Ectodermal cell (in vitro differentiated cells): ENCODE measurements around the gene AZIN2.
"Not testable (repeated sequence)": the region's sequence is repeated elsewhere in the genome, so short reads cannot be mapped to it uniquely, and the experiment has no call there.

ENCODE experiments used
- H3K27ac ChIP-seq: 2 replicates; pipeline ENCODE4 v1.7.0; 2013; ENCODE audit warnings: mild to moderate bottlenecking, low read depth, low read length; ENCODE audit not compliant: insufficient read depth, poor library complexity, severe bottlenecking
- H3K27me3 ChIP-seq: 2 replicates; pipeline ENCODE4 v1.7.0; 2013; ENCODE audit warnings: mild to moderate bottlenecking, low read length; ENCODE audit not compliant: insufficient read depth, control insufficient read depth, poor library complexity, severe bottlenecking
- H3K36me3 ChIP-seq: one replicate; pipeline ENCODE4 v1.7.0; 2013; ENCODE audit warnings: low read length; ENCODE audit not compliant: control insufficient read depth, insufficient read depth
- H3K4me1 ChIP-seq: one replicate; pipeline ENCODE4 v1.7.0; 2013; ENCODE audit warnings: low read length; ENCODE audit not compliant: control insufficient read depth, insufficient read depth
- H3K4me3 ChIP-seq: 2 replicates; pipeline ENCODE4 v1.7.0; 2013; ENCODE audit warnings: low read depth, low read length, control low read depth; ENCODE audit not compliant: insufficient read depth
- H3K9me3 ChIP-seq: 2 replicates; pipeline ENCODE4 v1.7.0; 2013; ENCODE audit warnings: mild to moderate bottlenecking, low read length, moderate library complexity; ENCODE audit not compliant: control insufficient read depth
- whole genome bisulfite sequencing, 2 experiments: methylation state at CpG; one replicate each; pipeline ENCODE4 v1.1.7; 2013; ENCODE audit warnings: missing lambda C conversion rate in 2 of 2; 5-methylcytosine and 5-hydroxymethylcytosine counted together

The AZIN2 gene

DNA sequence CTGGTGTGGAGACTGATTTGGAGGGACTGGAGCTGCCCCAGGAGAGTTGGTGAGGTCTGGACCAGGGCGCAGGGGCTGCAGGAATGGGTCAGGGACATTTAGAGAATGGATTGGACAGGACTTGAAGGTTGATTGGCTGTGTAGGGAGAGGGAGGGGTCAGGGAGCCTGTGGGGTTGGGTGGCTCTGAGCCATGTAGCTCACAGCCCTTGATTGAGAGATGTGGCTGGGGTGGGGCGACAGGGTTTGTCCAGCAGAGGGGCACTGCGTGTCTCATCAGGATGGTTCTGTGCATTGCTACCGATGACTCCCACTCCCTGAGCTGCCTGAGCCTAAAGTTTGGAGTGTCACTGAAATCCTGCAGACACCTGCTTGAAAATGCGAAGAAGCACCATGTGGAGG, 12.1 kb downstream of the AZIN2 start:
- 88 to 91% methylated on average over 4 to 5 of the region's 5 CpGs for WGBS, 2 experiments
- H3K36me3 ChIP-seq = no peaks in the 10 kb centered on the region
- H3K27me3 ChIP-seq = no peaks in the 10 kb centered on the region
- no peaks in the 10 kb centered on the region for H3K4me1 ChIP-seq
- H3K4me3 ChIP-seq = no peak overlapping the region
- H3K27ac ChIP-seq = no peak overlapping the region
- H3K9me3 ChIP-seq = no peaks in the 10 kb centered on the region

DNA sequence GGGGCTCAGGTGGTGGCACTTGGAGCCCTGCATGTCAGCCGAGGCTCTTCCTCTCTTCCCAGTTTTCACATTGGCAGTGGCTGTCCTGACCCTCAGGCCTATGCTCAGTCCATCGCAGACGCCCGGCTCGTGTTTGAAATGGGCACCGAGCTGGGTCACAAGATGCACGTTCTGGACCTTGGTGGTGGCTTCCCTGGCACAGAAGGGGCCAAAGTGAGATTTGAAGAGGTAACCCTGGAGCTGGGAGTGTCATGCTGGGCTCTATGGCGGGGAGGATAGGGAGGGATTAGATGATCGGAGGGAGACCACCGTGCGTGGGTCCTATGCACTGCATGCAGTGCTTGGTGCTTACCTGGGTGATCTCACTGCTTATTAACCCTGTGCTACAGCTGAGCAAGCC, 13.5 kb downstream of the AZIN2 start:
- Histone ChIP-seq H3K4me1 (no peaks in the 10 kb centered on the region), H3K27ac (no peak overlapping the region), H3K36me3 (no peaks in the 10 kb centered on the region), H3K4me3 (no peak overlapping the region), H3K27me3 (no peaks in the 10 kb centered on the region), H3K9me3 (no peaks in the 10 kb centered on the region)
- WGBS, 2 experiments = 91 to 94% methylated on average over 11 of the region's 11 CpGs

- Histone ChIP-seq H3K4me1 (no peaks in the 10 kb centered on the region), H3K9me3 (no peaks in the 10 kb centered on the region), H3K27me3 (no peaks in the 10 kb centered on the region), H3K4me3 (no peak overlapping the region), H3K27ac (no peak overlapping the region), H3K36me3 (no peaks in the 10 kb centered on the region)
- 19 to 20% methylated on average over 8 of the region's 10 CpGs for WGBS, 2 experiments
Observed at GRCh38 chr1:33094971-33095604, 14.1 kb downstream of the AZIN2 start.

DNA sequence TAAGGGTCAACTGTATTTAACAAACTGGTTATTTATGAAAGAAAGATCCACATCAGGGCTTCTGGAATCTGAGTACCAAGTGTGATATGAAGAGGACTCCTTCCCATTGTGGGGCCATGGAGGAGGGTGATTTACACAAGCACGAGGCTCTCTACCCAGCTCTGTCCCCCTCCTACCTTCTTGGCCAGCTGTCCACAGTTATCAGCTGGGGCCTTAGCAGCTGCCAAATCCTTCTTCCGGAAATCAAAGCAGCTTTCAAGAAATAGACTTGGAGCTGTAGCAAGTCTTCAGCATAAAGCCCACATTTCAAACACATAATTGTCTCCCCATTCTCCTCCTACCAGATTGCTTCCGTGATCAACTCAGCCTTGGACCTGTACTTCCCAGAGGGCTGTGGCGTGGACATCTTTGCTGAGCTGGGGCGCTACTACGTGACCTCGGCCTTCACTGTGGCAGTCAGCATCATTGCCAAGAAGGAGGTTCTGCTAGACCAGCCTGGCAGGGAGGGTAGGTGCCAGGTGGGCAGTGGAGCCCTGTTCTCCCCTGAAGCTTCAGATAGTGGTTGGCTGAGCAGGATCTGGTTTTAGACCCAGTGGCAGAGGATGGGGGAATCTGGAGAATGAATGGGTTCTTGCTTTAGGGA, 15.5 kb downstream of the AZIN2 start:
- no peaks in the 10 kb centered on the region for H3K36me3 ChIP-seq
- no peaks in the 10 kb centered on the region for H3K4me1 ChIP-seq
- H3K27ac ChIP-seq = no peak overlapping the region
- no peaks in the 10 kb centered on the region for H3K27me3 ChIP-seq
- no peaks in the 10 kb centered on the region for H3K9me3 ChIP-seq
- no peak overlapping the region for H3K4me3 ChIP-seq
- WGBS, 2 experiments = 93 to 94% methylated on average over 7 of the region's 7 CpGs

GRCh38 chr1:33097137-33097611, 16.2 kb downstream of the AZIN2 start:
- 89 to 95% methylated on average over 3 of the region's 3 CpGs for WGBS, 2 experiments
- H3K27ac ChIP-seq = no peak overlapping the region
- no peaks in the 10 kb centered on the region for H3K4me1 ChIP-seq
- no peak overlapping the region for H3K4me3 ChIP-seq
- H3K27me3 ChIP-seq = no peaks in the 10 kb centered on the region
- H3K36me3 ChIP-seq = no peaks in the 10 kb centered on the region
- H3K9me3 ChIP-seq = no peaks in the 10 kb centered on the region

GRCh38 chr1:33097762-33098161, 16.8 kb downstream of the AZIN2 start:
- Histone ChIP-seq H3K27ac (no peak overlapping the region), H3K4me1 (no peaks in the 10 kb centered on the region), H3K36me3 (no peaks in the 10 kb centered on the region), H3K9me3 (no peaks in the 10 kb centered on the region), H3K27me3 (no peaks in the 10 kb centered on the region), H3K4me3 (no peak overlapping the region)
- WGBS, 2 experiments = 96 to 97% methylated on average over 4 of the region's 4 CpGs

GRCh38 chr1:33098371-33098770, 17.4 kb downstream of the AZIN2 start:
- H3K36me3 ChIP-seq = no peaks in the 10 kb centered on the region
- H3K4me1 ChIP-seq = no peaks in the 10 kb centered on the region
- no peaks in the 10 kb centered on the region for H3K27me3 ChIP-seq
- H3K4me3 ChIP-seq = no peak overlapping the region
- H3K27ac ChIP-seq = no peak overlapping the region
- H3K9me3 ChIP-seq = no peaks in the 10 kb centered on the region

- H3K27ac ChIP-seq = no peak overlapping the region
- 85 to 86% methylated on average over 12 to 13 of the region's 13 CpGs for WGBS, 2 experiments
- H3K4me1 ChIP-seq = no peaks in the 10 kb centered on the region
- H3K4me3 ChIP-seq = no peak overlapping the region
- H3K36me3 ChIP-seq = no peaks in the 10 kb centered on the region
- H3K9me3 ChIP-seq = no peaks in the 10 kb centered on the region
- no peaks in the 10 kb centered on the region for H3K27me3 ChIP-seq
Observed at GRCh38 chr1:33099290-33100118, 18.6 kb downstream of the AZIN2 start.

- H3K9me3 ChIP-seq, H3K27ac ChIP-seq, H3K27me3 ChIP-seq, H3K4me3 ChIP-seq, H3K4me1 ChIP-seq, H3K36me3 ChIP-seq: not testable (repeated sequence)
- 93 to 94% methylated on average over 4 of the region's 4 CpGs for WGBS, 2 experiments
Observed at GRCh38 chr1:33100119-33100415, 19.1 kb downstream of the AZIN2 start.

- H3K9me3 ChIP-seq = no peaks in the 10 kb centered on the region
- H3K4me1 ChIP-seq = no peaks in the 10 kb centered on the region
- H3K27ac ChIP-seq = no peak overlapping the region
- no peaks in the 10 kb centered on the region for H3K27me3 ChIP-seq
- no peaks in the 10 kb centered on the region for H3K36me3 ChIP-seq
- no peak overlapping the region for H3K4me3 ChIP-seq
Observed at GRCh38 chr1:33110477-33110876, 29.5 kb downstream of the AZIN2 start.
